Neural progenitor cell (in vitro differentiated cells): ENCODE data around the gene DTX3L. TPM values are rescaled to one million over a fixed set of nuclear protein-coding genes. Genes with fewer than 3 reads are reported as not detected.

ENCODE experiments used
- DNase-seq: peaks from one replicate; pipeline ENCODE4 v3.0.0-alpha.2; 2016; ENCODE audit warnings: low spot score
- H2AFZ ChIP-seq: fragments of 200-600 bp; sonication (generic); replicated peaks from 2 replicates; pipeline ENCODE4 v1.6.1; 2016; ENCODE audit warnings: antibody characterized with exemption
- H3F3A ChIP-seq: fragments of 200-600 bp; sonication (generic); 2 replicates; pipeline ENCODE4 v1.6.1; 2016; ENCODE audit warnings: antibody characterized with exemption, low read depth
- H3K27ac ChIP-seq: fragments of 200-600 bp; sonication (generic); 2 replicates; pipeline ENCODE4 v1.5.1; 2016; ENCODE audit warnings: mild to moderate bottlenecking
- H3K27me3 ChIP-seq: fragments of 200-600 bp; sonication (generic); 2 replicates; pipeline ENCODE4 v1.6.1; 2016; ENCODE audit warnings: mild to moderate bottlenecking, moderate library complexity
- H3K36me3 ChIP-seq: fragments of 200-600 bp; sonication (generic); 2 replicates; pipeline ENCODE4 v1.5.1; 2016
- H3K4me1 ChIP-seq: fragments of 200-600 bp; sonication (generic); 2 replicates; pipeline ENCODE4 v1.6.1; 2016; ENCODE audit warnings: mixed run types
- H3K4me2 ChIP-seq: fragments of 200-600 bp; sonication (generic); 2 replicates; pipeline ENCODE4 v1.6.1; 2016
- H3K4me3 ChIP-seq: fragments of 200-600 bp; sonication (generic); 2 replicates; pipeline ENCODE4 v1.5.1; 2016
- H3K79me2 ChIP-seq: fragments of 200-600 bp; sonication (generic); 2 replicates; pipeline ENCODE4 v1.6.1; 2016; ENCODE audit warnings: low read depth
- H3K9ac ChIP-seq: fragments of 200-600 bp; sonication (generic); 2 replicates; pipeline ENCODE4 v1.6.1; 2016
- H3K9me3 ChIP-seq: fragments of 200-600 bp; sonication (generic); 2 replicates; pipeline ENCODE4 v1.5.1; 2016; ENCODE audit warnings: low read depth
- H4K20me1 ChIP-seq: fragments of 200-600 bp; sonication (generic); 2 replicates; pipeline ENCODE4 v1.6.1; 2016; ENCODE audit warnings: low read depth
- H3K27ac Mint-ChIP-seq: 3 replicates; pipeline ENCODE4 v1.8.0; 2021; ENCODE audit warnings: mixed read lengths
- H3K27me3 Mint-ChIP-seq: 2 replicates; pipeline ENCODE4 v1.8.0; 2022; ENCODE audit warnings: low read depth, mild to moderate bottlenecking, inconsistent platforms, moderate library complexity, mixed read lengths; ENCODE audit not compliant: insufficient read depth
- H3K36me3 Mint-ChIP-seq: 3 replicates; pipeline ENCODE4 v1.8.0; 2021; ENCODE audit warnings: mixed read lengths
- H3K4me1 Mint-ChIP-seq: 3 replicates; pipeline ENCODE4 v1.8.0; 2021; ENCODE audit warnings: mixed read lengths
- H3K4me3 Mint-ChIP-seq: 3 replicates; pipeline ENCODE4 v1.8.0; 2021; ENCODE audit warnings: mild to moderate bottlenecking, moderate library complexity, mixed read lengths
- H3K9me3 Mint-ChIP-seq: 3 replicates; pipeline ENCODE4 v1.8.0; 2020; ENCODE audit warnings: mixed read lengths
- CTCF ChIP-seq: fragments of 200-600 bp; sonication (generic); IDR thresholded peaks from 2 replicates; pipeline ENCODE4 v1.5.1; 2017; ENCODE audit warnings: antibody characterized with exemption, mild to moderate bottlenecking
- EZH2 ChIP-seq: fragments of 200-600 bp; sonication (generic); IDR thresholded peaks from 2 replicates; pipeline ENCODE4 v1.6.1; 2017; ENCODE audit warnings: antibody characterized with exemption, mild to moderate bottlenecking, moderate library complexity
- EZH2phosphoT487 ChIP-seq: fragments of 200-600 bp; sonication (generic); IDR thresholded peaks from 2 replicates; pipeline ENCODE4 v1.6.1; 2017; ENCODE audit warnings: antibody characterized with exemption
- total RNA-seq: library from RNA; depleted of rRNA; stranded (reverse); fragments of >200 nt; gene quantifications from 2 replicates; pipeline ENCODE4 v1.2.3, GENCODE V29; 2015; ENCODE audit warnings: low replicate concordance

The DTX3L gene
- total RNA-seq, 1 donor from 2014 or later, result 3.2 TPM

GRCh38 chr3:122618614-122619013, 54.5 kb downstream of the DTX3L start:
- Histone ChIP-seq H3K4me2 (no peak overlapping the region), H3K27ac (no peak overlapping the region), H3K4me3 (no peak overlapping the region), H3K79me2 (no peaks in the 10 kb centered on the region), H3K36me3 (no peaks in the 10 kb centered on the region), H2AFZ (peak overlapping the region; percentile 38), H3K27me3 (no peaks in the 10 kb centered on the region), H3K9ac (no peak overlapping the region), H4K20me1 (no peaks in the 10 kb centered on the region), H3F3A (peaks cover 11% of the 10 kb centered on the region), H3K4me1 (peaks cover 17% of the 10 kb centered on the region), H3K9me3 (no peaks in the 10 kb centered on the region)
- Mint-ChIP-seq H3K9me3 (no peaks in the 10 kb centered on the region), H3K27me3 (peaks cover 4% of the 10 kb centered on the region), H3K4me1 (peaks cover 12% of the 10 kb centered on the region), H3K4me3 (no peak overlapping the region), H3K27ac (no peak overlapping the region), H3K36me3 (no peaks in the 10 kb centered on the region)
- peak; percentile 18 for DNase-seq
- TF ChIP-seq CTCF (no peak), EZH2phosphoT487 (no peak), EZH2 (no peak)

- no peak overlapping the region for H2AFZ ChIP-seq
- no peaks in the 10 kb centered on the region for H3K36me3 ChIP-seq
- Mint-ChIP-seq H3K27ac (no peak overlapping the region), H3K4me3 (no peak overlapping the region), H3K4me1 (peaks cover 12% of the 10 kb centered on the region), H3K27me3 (peaks cover 4% of the 10 kb centered on the region), H3K36me3 (no peaks in the 10 kb centered on the region), H3K9me3 (no peaks in the 10 kb centered on the region)
- H3K9ac ChIP-seq, result no peak overlapping the region
- no peaks in the 10 kb centered on the region for H3K79me2 ChIP-seq
- no peaks in the 10 kb centered on the region for H3K9me3 ChIP-seq
- H3F3A ChIP-seq, result peaks cover 11% of the 10 kb centered on the region
- H3K4me1 ChIP-seq, result peaks cover 17% of the 10 kb centered on the region
- TF ChIP-seq EZH2phosphoT487 (no peak), CTCF (no peak), EZH2 (no peak)
- H3K27me3 ChIP-seq, result no peaks in the 10 kb centered on the region
- no peak overlapping the region for H3K4me3 ChIP-seq
- DNase-seq, result no peak
- H4K20me1 ChIP-seq, result no peaks in the 10 kb centered on the region
- H3K4me2 ChIP-seq, result no peak overlapping the region
- no peak overlapping the region for H3K27ac ChIP-seq
These were observed 54.9 kb downstream of the DTX3L start for GRCh38 chr3:122619040-122619439.

GRCh38 chr3:122620399-122620798, 56.3 kb downstream of the DTX3L start:
- Mint-ChIP-seq H3K9me3 (no peaks in the 10 kb centered on the region), H3K27me3 (peaks cover 4% of the 10 kb centered on the region), H3K27ac (no peak overlapping the region), H3K4me1 (peaks cover 8% of the 10 kb centered on the region), H3K36me3 (no peaks in the 10 kb centered on the region), H3K4me3 (no peak overlapping the region)
- Histone ChIP-seq H3K27ac (no peak overlapping the region), H3K4me1 (peaks cover 12% of the 10 kb centered on the region), H3K36me3 (no peaks in the 10 kb centered on the region), H2AFZ (no peak overlapping the region), H3K9me3 (no peaks in the 10 kb centered on the region), H3K27me3 (no peaks in the 10 kb centered on the region), H3K79me2 (no peaks in the 10 kb centered on the region), H4K20me1 (no peaks in the 10 kb centered on the region), H3K4me3 (no peak overlapping the region), H3K4me2 (no peak overlapping the region), H3F3A (peaks cover 6% of the 10 kb centered on the region), H3K9ac (no peak overlapping the region)
- TF ChIP-seq EZH2 (no peak), CTCF (no peak), EZH2phosphoT487 (no peak)
- DNase-seq, result no peak
